Caco-2 (cell line): ENCODE data around the gene ENTPD7. TPM values are rescaled to one million over a fixed set of nuclear protein-coding genes. Genes with fewer than 3 reads are reported as not detected.

Experiments
- Bru-seq: library from RNA; stranded (reverse); fragments of 400-500 nt; gene quantifications from one replicate; lab custom pipeline; 2021; lab: Mats Ljungman, UMichigan
- BruChase-seq, 2 experiments: library from RNA; stranded (reverse); fragments of 400-500 nt; gene quantifications; one replicate each; lab custom pipeline; 2021; lab: Mats Ljungman, UMichigan
- BruUV-seq: library from RNA; stranded (reverse); fragments of 400-500 nt; replicated peaks from 2 replicates; lab custom pipeline; 2021; lab: Mats Ljungman, UMichigan
- CTCF ChIA-PET: fragments of 300-600 bp; sonication (Branson Sonifier 250); formaldehyde crosslinking; loops from one replicate; lab custom pipeline; 2022; ENCODE audit warnings: antibody characterized with exemption; lab: Charles Lee
- POLR2A ChIA-PET: fragments of 300-600 bp; sonication (Branson Sonifier 250); formaldehyde crosslinking; loops from one replicate; lab custom pipeline; 2022; ENCODE audit warnings: antibody characterized with exemption; lab: Charles Lee
- DNase-seq, 2 experiments: peaks; one replicate each; pipeline versions ENCODE4 v3.0.0 to v3.0.0-alpha.2; 2020 to 2022
- H3K27me3 ChIP-seq: replicated peaks from 2 replicates; pipeline ENCODE4 v1.6.0; 2011; ENCODE audit warnings: low read length; ENCODE audit not compliant: control insufficient read depth, insufficient read depth
- H3K36me3 ChIP-seq: 2 replicates; pipeline ENCODE4 v1.5.1; 2011; ENCODE audit warnings: low read length; ENCODE audit not compliant: control insufficient read depth, insufficient read depth
- H3K4me1 ChIP-seq: fragments of 250-450 bp; sonication (Bioruptor Pico); 2 replicates; pipeline ENCODE4 v1.5.1; 2020; ENCODE audit warnings: mild to moderate bottlenecking
- H3K4me3 ChIP-seq: 2 replicates; pipeline ENCODE4 v1.5.1; 2011; ENCODE audit warnings: low read depth, mild to moderate bottlenecking, control low read depth, low read length
- H3K9me3 ChIP-seq: fragments of 250-450 bp; sonication (Bioruptor Pico); 2 replicates; pipeline ENCODE4 v1.5.1; 2020; ENCODE audit warnings: mild to moderate bottlenecking, moderate library complexity
- H3K27ac Mint-ChIP-seq: one replicate; pipeline ENCODE4 v1.8.0; 2022; ENCODE audit warnings: mixed read lengths; ENCODE audit not compliant: unreplicated experiment
- H3K27me3 Mint-ChIP-seq: one replicate; pipeline ENCODE4 v1.8.0; 2022; ENCODE audit warnings: mixed read lengths; ENCODE audit not compliant: insufficient read depth, unreplicated experiment
- H3K36me3 Mint-ChIP-seq: one replicate; pipeline ENCODE4 v1.8.0; 2022; ENCODE audit warnings: mild to moderate bottlenecking, mixed read lengths; ENCODE audit not compliant: insufficient read depth, unreplicated experiment
- H3K4me1 Mint-ChIP-seq: one replicate; pipeline ENCODE4 v1.8.0; 2022; ENCODE audit warnings: low read depth, mixed read lengths; ENCODE audit not compliant: unreplicated experiment
- H3K4me3 Mint-ChIP-seq: one replicate; pipeline ENCODE4 v1.8.0; 2022; ENCODE audit warnings: mild to moderate bottlenecking, moderate library complexity, mixed read lengths; ENCODE audit not compliant: unreplicated experiment
- H3K9me3 Mint-ChIP-seq: one replicate; pipeline ENCODE4 v1.8.0; 2022; ENCODE audit warnings: mixed read lengths; ENCODE audit not compliant: unreplicated experiment
- intact Hi-C: fragments of 100-400 bp; cut with micrococcal nuclease; formaldehyde crosslinking; loops from one replicate; pipeline ENCODE4 v1.10.0; 2022; ENCODE audit not compliant: unreplicated experiment
- long read RNA-seq: library from polyadenylated mRNA; stranded (forward); transcript quantifications from one replicate; pipeline ENCODE4 v2.0.0, GENCODE V29; 2022
- total RNA-seq: library from RNA; stranded (reverse); gene quantifications from 2 replicates; pipeline ENCODE4 v1.2.3, GENCODE V29; 2022
- TF ChIP-seq, protein P1 (sequence below), 2 experiments: fragments of 200-600 bp in 1 of 2; IDR thresholded peaks; 1 replicate in 1 of 2; 2 replicates in 1 of 2; pipeline versions ENCODE4 v1.5.1 to v1.8.0; 2011 to 2022; ENCODE audit warnings: antibody characterized with exemption in 1 of 2, control low read depth in 1 of 2, inconsistent platforms in 1 of 2, low read depth in 1 of 2, low read length in 1 of 2, mild to moderate bottlenecking in 1 of 2, moderate library complexity in 1 of 2; ENCODE audit not compliant: insufficient read depth in 1 of 2, severe bottlenecking in 1 of 2, unreplicated experiment in 1 of 2

Gene ENTPD7, protein sequence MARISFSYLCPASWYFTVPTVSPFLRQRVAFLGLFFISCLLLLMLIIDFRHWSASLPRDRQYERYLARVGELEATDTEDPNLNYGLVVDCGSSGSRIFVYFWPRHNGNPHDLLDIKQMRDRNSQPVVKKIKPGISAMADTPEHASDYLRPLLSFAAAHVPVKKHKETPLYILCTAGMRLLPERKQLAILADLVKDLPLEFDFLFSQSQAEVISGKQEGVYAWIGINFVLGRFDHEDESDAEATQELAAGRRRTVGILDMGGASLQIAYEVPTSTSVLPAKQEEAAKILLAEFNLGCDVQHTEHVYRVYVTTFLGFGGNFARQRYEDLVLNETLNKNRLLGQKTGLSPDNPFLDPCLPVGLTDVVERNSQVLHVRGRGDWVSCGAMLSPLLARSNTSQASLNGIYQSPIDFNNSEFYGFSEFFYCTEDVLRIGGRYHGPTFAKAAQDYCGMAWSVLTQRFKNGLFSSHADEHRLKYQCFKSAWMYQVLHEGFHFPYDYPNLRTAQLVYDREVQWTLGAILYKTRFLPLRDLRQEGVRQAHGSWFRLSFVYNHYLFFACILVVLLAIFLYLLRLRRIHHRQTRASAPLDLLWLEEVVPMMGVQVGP
- total RNA-seq (35.5 and 36.0 TPM in 2 replicates), Bru-seq, nascent RNA (percentile 86 among the genes with signal in this experiment), BruChase-seq, experiment 1, labeled RNA remaining after a 2-hour chase (percentile 88 among the genes with signal in this experiment), BruChase-seq, experiment 2, labeled RNA remaining after a 6-hour chase (percentile 88 among the genes with signal in this experiment)
- long read RNA-seq, transcript ENTPD7-201 (13 exons, 3,550 nt), result major isoform, 17 of 29 reads
- long read RNA-seq, partial matches to known transcripts, result 6 of 29 reads
- long read RNA-seq, other reads (novel, unspliced or antisense), result 6 of 29 reads

DNA sequence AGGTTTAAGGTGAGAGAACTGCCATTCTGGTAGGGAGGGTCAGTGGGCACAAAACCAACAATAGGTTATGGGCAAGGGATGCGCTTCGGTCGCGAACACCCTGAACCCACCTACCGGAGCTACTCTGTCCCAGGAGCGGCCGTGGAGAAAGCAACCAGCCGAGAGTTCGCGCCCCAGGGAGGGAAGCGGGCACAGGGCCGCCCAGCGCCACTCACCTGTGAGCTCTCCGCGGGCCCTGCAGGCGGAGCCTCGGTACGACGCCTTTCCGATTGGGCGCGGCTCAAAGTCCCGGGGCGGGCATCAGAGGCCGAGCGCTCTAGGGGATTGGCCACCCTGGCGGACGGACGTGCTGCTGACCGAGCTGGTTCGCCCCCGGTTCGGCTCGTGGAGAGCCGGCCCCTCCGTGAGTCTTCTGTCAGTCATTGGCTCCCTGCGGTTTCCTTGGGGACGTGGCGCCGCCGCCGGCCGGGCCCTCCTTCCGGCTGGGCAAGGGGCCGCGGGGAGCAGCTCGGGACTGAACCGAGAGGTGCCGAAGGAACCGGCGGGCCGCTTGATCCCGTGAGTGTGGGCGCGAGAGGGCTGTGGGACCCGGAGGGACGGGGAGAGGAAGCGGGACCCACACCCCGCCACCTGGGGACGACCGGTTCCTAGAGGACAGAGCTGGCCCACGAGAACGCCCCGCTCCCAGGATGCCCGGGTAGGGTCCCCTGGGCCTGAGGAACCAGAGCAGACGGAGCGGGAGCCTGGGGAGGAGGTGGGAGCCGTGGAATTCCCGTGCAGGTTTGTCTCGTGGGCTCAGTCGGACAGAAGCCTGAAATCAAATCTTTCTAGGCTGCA is at the start of gene ENTPD7:
ENTPD7 (plus strand) TSS at position 479 of the 837 bp plus-strand sequence. CDS start 448 bp downstream, outside the sequence.
- intact Hi-C loops, result loop anchor here (1.0 to 2.0 kb wide), 2 partner anchors 29 to 38 kb away; partner anchors contain the start of gene SLC25A28
- Histone ChIP-seq H3K4me3 (peak within 1 kb of the TSS; percentile 94), H3K4me1 (peaks cover 19% of the 10 kb centered on the region), H3K9me3 (no peaks in the 10 kb centered on the region), H3K36me3 (no peaks in the 10 kb centered on the region), H3K27me3 (no peaks in the 10 kb centered on the region)
- no TSS peak for BruUV-seq
- CTCF ChIA-PET, result interaction anchor here (0.5 to 1.9 kb wide), 11 partner anchors 12 to 229 kb away, joined by 3 to 12 read pairs (median 5); partner anchors contain the start of genes COX15, CUTC, GOT1 and SLC25A28
- Mint-ChIP-seq H3K27me3 (no peaks in the 10 kb centered on the region), H3K4me3 (peak within 1 kb of the TSS; percentile 79), H3K36me3 (peaks cover 18% of the 10 kb centered on the region), H3K27ac (peak within 1 kb of the TSS; percentile 69), H3K4me1 (peaks cover 24% of the 10 kb centered on the region), H3K9me3 (no peaks in the 10 kb centered on the region)
- POLR2A ChIA-PET, result interaction anchor here (0.5 to 1.8 kb wide), 12 partner anchors 8 to 857 kb away, joined by 3 to 27 read pairs (median 5); partner anchors contain the start of genes COX15, CUTC, GOT1 and SLC25A28
- peak; percentile 97 to 98 for DNase-seq
- TF ChIP-seq, protein P1, sequence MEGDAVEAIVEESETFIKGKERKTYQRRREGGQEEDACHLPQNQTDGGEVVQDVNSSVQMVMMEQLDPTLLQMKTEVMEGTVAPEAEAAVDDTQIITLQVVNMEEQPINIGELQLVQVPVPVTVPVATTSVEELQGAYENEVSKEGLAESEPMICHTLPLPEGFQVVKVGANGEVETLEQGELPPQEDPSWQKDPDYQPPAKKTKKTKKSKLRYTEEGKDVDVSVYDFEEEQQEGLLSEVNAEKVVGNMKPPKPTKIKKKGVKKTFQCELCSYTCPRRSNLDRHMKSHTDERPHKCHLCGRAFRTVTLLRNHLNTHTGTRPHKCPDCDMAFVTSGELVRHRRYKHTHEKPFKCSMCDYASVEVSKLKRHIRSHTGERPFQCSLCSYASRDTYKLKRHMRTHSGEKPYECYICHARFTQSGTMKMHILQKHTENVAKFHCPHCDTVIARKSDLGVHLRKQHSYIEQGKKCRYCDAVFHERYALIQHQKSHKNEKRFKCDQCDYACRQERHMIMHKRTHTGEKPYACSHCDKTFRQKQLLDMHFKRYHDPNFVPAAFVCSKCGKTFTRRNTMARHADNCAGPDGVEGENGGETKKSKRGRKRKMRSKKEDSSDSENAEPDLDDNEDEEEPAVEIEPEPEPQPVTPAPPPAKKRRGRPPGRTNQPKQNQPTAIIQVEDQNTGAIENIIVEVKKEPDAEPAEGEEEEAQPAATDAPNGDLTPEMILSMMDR (IDR thresholded peaks at IDR 0.05; ENCODE audit: insufficient read depth in 1 of 2, low read depth in 1 of 2, low read length in 1 of 2, severe bottlenecking in 1 of 2, unreplicated experiment in 1 of 2), result peak; percentile 21 to 38

DNA sequence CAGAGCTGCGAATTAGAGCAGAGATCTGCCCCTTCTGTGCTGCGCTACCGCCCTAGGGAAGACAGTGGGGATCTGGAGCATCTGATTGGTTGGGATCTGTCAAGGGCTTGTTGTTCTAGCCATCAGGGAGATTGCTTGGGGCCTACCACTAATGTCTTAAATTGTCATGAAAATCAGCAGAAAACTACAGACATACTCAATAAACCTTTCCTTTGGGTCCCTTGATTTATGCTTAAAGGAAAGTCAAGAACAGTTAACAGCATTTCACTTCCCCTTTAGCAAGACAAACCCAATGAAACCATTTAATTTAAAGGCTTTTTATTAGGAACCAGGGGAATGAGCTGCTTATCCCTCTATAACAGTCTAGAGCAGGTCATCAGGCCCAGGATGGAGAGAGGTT is 49.1 kb upstream of the ENTPD7 start:
- TF ChIP-seq, protein P1 (IDR thresholded peaks at IDR 0.05; ENCODE audit: insufficient read depth in 1 of 2, low read depth in 1 of 2, low read length in 1 of 2, severe bottlenecking in 1 of 2, unreplicated experiment in 1 of 2), result no peak
- no peaks in the 10 kb centered on the region for H3K9me3 Mint-ChIP-seq
- ChIA-PET CTCF (no interaction called here), POLR2A (interaction anchor here (0.6 kb wide), 1 partner anchor 15 kb away, joined by 5 read pairs; no protein-coding TSS in a partner anchor)
- no peak overlapping the region for H3K27ac Mint-ChIP-seq
- Histone ChIP-seq H3K36me3 (no peaks in the 10 kb centered on the region; the same call in none of the 2 replicates), H3K27me3 (no peaks in the 10 kb centered on the region), H3K9me3 (no peaks in the 10 kb centered on the region), H3K4me1 (no peaks in the 10 kb centered on the region), H3K4me3 (no peak overlapping the region)
- intact Hi-C loops, result no loop called here
- no peaks in the 10 kb centered on the region for H3K4me1 Mint-ChIP-seq
- BruUV-seq, result no TSS peak
- H3K36me3 Mint-ChIP-seq, result peaks cover 7% of the 10 kb centered on the region
- DNase-seq, result no peak
- H3K27me3 Mint-ChIP-seq, result no peaks in the 10 kb centered on the region
- no peak overlapping the region for H3K4me3 Mint-ChIP-seq
